SIG-M5 (cell line): ENCODE data around the gene FKBP2.

Experiments
- DNase-seq: peaks from one replicate; lab custom pipeline; 2025; lab: John Stamatoyannopoulos, UW

Gene FKBP2

DNA sequence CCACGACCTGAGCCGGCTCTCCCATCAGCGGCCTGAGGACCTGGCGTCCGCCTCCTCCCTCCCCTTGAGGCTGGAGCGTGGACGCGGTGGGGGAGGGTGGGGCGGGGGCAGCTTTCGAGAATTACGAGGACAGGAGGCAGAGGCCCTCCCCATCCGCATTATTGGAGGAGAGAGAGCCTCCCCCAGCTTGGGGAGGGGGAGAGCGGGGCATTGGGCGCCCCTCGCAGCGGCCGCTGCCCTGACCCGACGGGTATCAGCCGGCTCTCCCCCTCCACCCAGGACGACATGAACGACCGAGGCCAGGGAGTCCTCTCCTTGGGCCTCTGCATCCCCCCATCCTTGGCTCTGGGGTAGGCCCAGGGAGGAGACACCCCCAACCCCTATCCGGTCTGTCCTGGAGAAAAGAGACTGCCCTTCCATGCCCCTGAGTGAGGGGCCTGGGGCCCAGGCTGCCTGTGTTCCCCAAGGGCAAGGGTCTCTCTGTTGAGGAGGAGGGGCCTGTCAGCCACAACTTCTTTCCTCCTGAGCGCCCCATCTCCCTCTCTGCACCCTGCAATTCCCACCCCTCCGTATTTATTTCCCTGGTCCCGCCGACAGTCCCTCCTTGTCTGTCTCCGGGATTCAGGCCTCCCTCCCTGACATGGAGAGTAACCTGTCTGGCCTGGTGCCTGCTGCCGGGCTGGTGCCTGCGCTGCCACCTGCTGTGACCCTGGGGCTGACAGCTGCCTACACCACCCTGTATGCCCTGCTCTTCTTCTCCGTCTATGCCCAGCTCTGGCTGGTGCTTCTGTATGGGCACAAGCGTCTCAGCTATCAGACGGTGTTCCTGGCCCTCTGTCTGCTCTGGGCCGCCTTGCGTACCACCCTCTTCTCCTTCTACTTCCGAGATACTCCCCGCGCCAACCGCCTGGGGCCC is 45.2 kb downstream of the FKBP2 start:
- no peak for DNase-seq

DNA sequence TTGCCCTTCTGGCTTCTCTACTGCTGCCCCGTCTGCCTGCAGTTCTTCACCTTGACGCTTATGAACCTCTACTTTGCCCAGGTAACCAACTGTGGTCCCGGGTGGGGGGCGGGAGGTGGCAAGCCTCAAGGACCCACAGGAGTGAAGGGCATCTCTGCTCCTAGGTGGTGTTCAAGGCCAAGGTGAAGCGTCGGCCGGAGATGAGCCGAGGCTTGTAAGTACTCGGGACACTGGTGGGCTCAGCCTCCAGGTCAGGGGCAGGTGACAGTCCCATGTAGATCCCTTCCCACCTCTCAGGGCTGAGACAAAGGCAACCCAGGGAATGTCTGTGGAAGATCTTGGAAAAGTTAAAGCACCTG is 45.9 kb downstream of the FKBP2 start:
- no peak for DNase-seq

- no peak for DNase-seq
Measured at GRCh38 chr11:64287676-64288352, 46.9 kb downstream of the FKBP2 start.

GRCh38 chr11:64288353-64288750 is 47.5 kb downstream of the FKBP2 start:
- DNase-seq = no peak

GRCh38 chr11:64289002-64289564 is 48.2 kb downstream of the FKBP2 start:
- DNase-seq = no peak

DNA sequence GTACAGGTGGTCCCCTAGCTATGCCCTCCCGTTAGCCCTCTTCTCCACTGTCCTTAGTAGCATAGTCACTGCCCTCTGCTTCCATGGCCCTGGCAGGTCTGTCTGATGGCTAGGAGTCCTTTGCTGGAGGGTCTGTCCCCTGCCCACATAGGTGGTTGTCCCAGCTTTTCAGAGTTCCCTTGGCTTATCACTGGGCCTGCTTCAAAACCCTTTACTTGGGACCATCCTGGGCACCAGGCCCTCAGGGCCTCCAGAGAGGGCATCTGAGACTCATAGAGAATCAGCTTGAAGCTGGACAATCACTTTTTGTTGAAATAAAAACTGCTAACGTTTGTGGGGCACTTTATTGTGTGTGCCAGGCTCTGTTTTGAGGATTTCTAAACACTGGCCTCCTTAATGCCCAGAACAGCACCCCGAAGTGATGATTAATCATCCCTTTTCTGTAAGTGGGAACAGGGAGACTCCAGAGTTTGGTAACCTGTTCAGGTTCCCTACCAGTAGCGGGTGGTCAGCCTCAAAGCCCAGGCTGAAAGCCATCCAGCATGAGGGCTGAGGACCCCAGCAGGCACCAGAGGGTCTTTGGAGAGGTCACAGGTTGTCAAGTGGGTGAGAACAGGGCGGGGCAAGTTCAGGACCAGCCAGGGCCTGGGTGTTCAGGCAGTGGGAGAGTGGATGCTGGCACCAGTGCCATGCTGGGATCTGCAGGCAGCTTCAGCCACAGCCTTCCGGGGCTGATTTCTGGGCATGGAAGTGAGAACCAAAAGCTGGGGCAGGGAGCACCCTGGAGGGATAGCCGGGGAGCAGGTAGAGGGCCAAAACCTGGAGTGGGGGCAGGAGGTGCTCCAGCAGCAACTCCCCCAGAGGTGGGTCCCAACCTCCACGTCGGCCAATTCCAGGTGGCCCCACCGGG is 49.7 kb downstream of the FKBP2 start:
- DNase-seq = no peak

DNA sequence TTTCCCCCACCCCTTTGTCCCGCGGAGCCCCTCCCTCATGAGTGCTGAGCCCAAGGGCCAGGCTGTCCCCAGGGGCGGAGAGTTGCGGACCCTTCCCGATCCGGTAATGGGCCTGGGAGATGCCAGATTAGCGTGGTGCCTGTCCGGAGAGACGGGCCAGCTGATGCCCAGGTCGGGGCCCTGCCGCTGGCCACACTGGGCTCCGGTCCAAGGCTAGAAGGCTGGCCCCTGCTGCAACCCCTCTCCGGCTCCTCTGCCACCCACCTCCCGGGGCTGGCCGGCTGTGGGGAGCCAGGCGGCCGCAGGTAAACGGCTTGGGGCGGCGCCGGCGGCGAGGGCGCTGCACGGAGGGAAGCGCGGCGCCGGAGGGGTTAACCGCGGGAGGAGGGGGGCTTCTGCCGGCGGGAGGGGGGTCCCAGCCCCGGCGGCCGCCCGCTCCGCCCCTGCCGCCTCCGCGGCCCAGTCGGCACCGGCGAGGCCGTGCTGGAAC is 50.4 kb downstream of the FKBP2 start, which contains the start of gene KCNK4:
Gene KCNK4 (plus strand): TSS at position 41 of the 490 bp plus-strand sequence. CDS start 1,717 bp downstream, outside the sequence.
- no peak for DNase-seq

DNA sequence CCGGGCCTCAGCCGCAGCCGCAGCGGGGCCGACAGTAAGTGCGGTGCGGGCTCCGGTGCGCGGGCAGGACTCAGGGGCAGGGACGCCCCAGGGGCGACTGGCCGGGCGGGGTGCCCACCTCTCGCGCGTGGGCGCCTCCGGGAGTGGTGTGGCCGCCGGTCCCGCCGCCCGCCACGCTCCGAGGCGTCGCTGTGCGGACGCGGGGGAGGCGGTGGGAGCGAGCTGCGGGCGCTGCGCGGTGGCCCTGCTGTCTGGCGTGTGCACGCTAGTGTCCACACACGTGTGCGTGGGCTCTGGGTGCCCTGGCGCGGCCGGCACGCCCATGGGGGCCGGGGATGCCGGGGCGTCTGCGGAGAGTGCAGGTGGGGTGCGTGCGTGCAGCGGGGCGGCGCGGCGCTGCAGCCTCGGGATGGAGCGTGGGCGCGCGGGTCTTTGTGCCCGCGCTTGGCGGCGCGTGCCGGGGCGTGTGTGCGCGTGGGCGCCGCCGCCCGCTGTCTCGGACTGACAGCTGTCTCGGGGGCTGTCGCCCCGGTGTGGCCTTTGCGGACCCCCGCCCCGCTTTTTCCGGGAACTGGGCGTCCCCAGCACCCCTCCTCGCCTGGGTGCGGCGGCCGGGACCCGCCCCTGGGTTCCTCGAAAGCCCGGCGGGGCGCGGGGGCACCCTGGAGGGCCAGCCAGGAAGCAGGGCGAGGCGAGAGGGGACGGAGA is 51.0 kb downstream of the FKBP2 start:
- DNase-seq = no peak

- DNase-seq = no peak
Measured at GRCh38 chr11:64292460-64293254, 51.8 kb downstream of the FKBP2 start.
